Osteoblast (primary cell): ENCODE data around the gene PMEL. TPM values are rescaled to one million over a fixed set of nuclear protein-coding genes. Genes with fewer than 3 reads are reported as not detected.
A peak's percentile ranks its signal among the peaks of the same experiment; 100 is the strongest.

Experiments used
- DNase-seq: peaks from one replicate; pipeline ENCODE4 v3.0.0; 2011; ENCODE audit warnings: low spot score, mixed read lengths; ENCODE audit not compliant: insufficient read length; ENCODE audit errors: missing footprints
- H2AFZ ChIP-seq: 2 replicates; pipeline ENCODE4 v1.6.0; 2011; ENCODE audit warnings: mild to moderate bottlenecking, low read length
- H3K27ac ChIP-seq: 2 replicates; pipeline ENCODE4 v1.5.1; 2011; ENCODE audit warnings: mild to moderate bottlenecking, low read depth, low read length, moderate library complexity
- H3K27me3 ChIP-seq: 2 replicates; pipeline ENCODE4 v1.6.0; 2012; ENCODE audit warnings: mild to moderate bottlenecking, control low read depth, inconsistent platforms, low read length, moderate library complexity; ENCODE audit not compliant: insufficient read depth
- H3K36me3 ChIP-seq: 2 replicates; pipeline ENCODE4 v1.5.1; 2011; ENCODE audit warnings: mild to moderate bottlenecking, low read length, control low read depth, moderate library complexity; ENCODE audit not compliant: insufficient read depth
- H3K4me1 ChIP-seq: 2 replicates; pipeline ENCODE4 v1.5.1; 2011; ENCODE audit warnings: mild to moderate bottlenecking, low read length, control low read depth, moderate library complexity; ENCODE audit not compliant: insufficient read depth
- H3K4me2 ChIP-seq: 2 replicates; pipeline ENCODE4 v1.6.0; 2011; ENCODE audit warnings: mild to moderate bottlenecking, low read length; ENCODE audit not compliant: insufficient read depth
- H3K4me3 ChIP-seq: fragments of 200-600 bp; sonication (generic); 3 replicates; pipeline ENCODE4 v1.5.1; 2012; ENCODE audit warnings: mild to moderate bottlenecking, low read length, inconsistent platforms; ENCODE audit not compliant: insufficient read depth
- H3K79me2 ChIP-seq: 2 replicates; pipeline ENCODE4 v1.6.0; 2012; ENCODE audit warnings: mild to moderate bottlenecking, low read length, control low read depth, inconsistent platforms; ENCODE audit not compliant: insufficient read depth
- H3K9me3 ChIP-seq: 2 replicates; pipeline ENCODE4 v1.5.1; 2011; ENCODE audit warnings: low read depth, low read length, control low read depth
- H4K20me1 ChIP-seq: 2 replicates; pipeline ENCODE4 v1.6.0; 2012; ENCODE audit warnings: mild to moderate bottlenecking, low read length, control low read depth; ENCODE audit not compliant: insufficient read depth
- CTCF ChIP-seq: IDR thresholded peaks from 2 replicates; pipeline ENCODE4 v1.5.1; 2011; ENCODE audit warnings: mild to moderate bottlenecking, low read depth, low read length, moderate library complexity; ENCODE audit errors: extremely low read depth
- total RNA-seq: library from RNA; depleted of rRNA; stranded (reverse); fragments of >200 nt; gene quantifications from 2 replicates; pipeline ENCODE4 v1.2.3, GENCODE V29; 2012

The PMEL gene
- total RNA-seq = 0.59 and 0.72 TPM in 2 replicates

- H2AFZ ChIP-seq = peak within 1 kb of the TSS; percentile 98
- H3K9me3 ChIP-seq = no peaks in the 10 kb centered on the region
- H4K20me1 ChIP-seq = no peaks in the 10 kb centered on the region
- H3K36me3 ChIP-seq = no peaks in the 10 kb centered on the region
- peak within 1 kb of the TSS; percentile 83 for H3K27ac ChIP-seq
- peak within 1 kb of the TSS; percentile 98 for H3K4me3 ChIP-seq
- peaks cover 18% of the 10 kb centered on the region for H3K4me1 ChIP-seq
- DNase-seq = peak; percentile 75
- H3K4me2 ChIP-seq = peak within 1 kb of the TSS; percentile 97
- no peaks in the 10 kb centered on the region for H3K27me3 ChIP-seq
- H3K79me2 ChIP-seq = peaks cover 22% of the 10 kb centered on the region
- TF ChIP-seq CTCF = no peak
These were observed at the start of gene PMEL for GRCh38 chr12:55965941-55966407. PMEL (minus strand) TSS chr12:55966042; CDS start chr12:55966011, 31 bp downstream.

- H3K27ac ChIP-seq = no peak overlapping the region
- H3K27me3 ChIP-seq = no peaks in the 10 kb centered on the region
- H4K20me1 ChIP-seq = no peaks in the 10 kb centered on the region
- no peaks in the 10 kb centered on the region for H3K79me2 ChIP-seq
- no peak overlapping the region for H2AFZ ChIP-seq
- no peak overlapping the region for H3K4me2 ChIP-seq
- H3K4me1 ChIP-seq = no peaks in the 10 kb centered on the region
- H3K9me3 ChIP-seq = no peaks in the 10 kb centered on the region
- no peaks in the 10 kb centered on the region for H3K36me3 ChIP-seq
- TF ChIP-seq CTCF = no peak
- DNase-seq = no peak
- no peak overlapping the region for H3K4me3 ChIP-seq
These were observed 48.4 kb upstream of the PMEL start for GRCh38 chr12:56014205-56014604.

GRCh38 chr12:56013482-56013881 is 47.6 kb upstream of the PMEL start:
- Histone ChIP-seq H3K79me2 (no peaks in the 10 kb centered on the region), H3K27me3 (no peaks in the 10 kb centered on the region), H4K20me1 (no peaks in the 10 kb centered on the region), H3K27ac (no peak overlapping the region), H3K36me3 (no peaks in the 10 kb centered on the region), H3K4me2 (no peak overlapping the region), H3K4me3 (no peak overlapping the region), H3K9me3 (no peaks in the 10 kb centered on the region), H3K4me1 (no peaks in the 10 kb centered on the region), H2AFZ (no peak overlapping the region)
- DNase-seq = no peak
- TF ChIP-seq CTCF = no peak

- Histone ChIP-seq H3K4me1 (peaks cover 7% of the 10 kb centered on the region), H3K27ac (no peak overlapping the region), H3K79me2 (no peaks in the 10 kb centered on the region), H3K27me3 (no peaks in the 10 kb centered on the region), H3K36me3 (no peaks in the 10 kb centered on the region), H3K4me3 (no peak overlapping the region), H4K20me1 (no peaks in the 10 kb centered on the region), H3K4me2 (no peak overlapping the region), H3K9me3 (no peaks in the 10 kb centered on the region), H2AFZ (no peak overlapping the region)
- no peak for DNase-seq
- TF ChIP-seq CTCF = no peak
These were observed 45.8 kb upstream of the PMEL start for GRCh38 chr12:56011509-56012090.
